Measurements from ENCODE around the gene FEN1.

The FEN1 gene

GRCh38 chr11:61779666-61780525 lies 12.8 kb upstream of the FEN1 start:
- Histone ChIP-seq H4K8ac (ENCODE audit: low read depth, low read length) (no peak overlapping the region), H3K4me1 (ENCODE audit: control insufficient read depth in 1 of 2, insufficient read depth in 2 of 2, low read length in 2 of 2) (peaks cover 25 to 34% of the 10 kb centered on the region in 2 experiments), H3K9me3 (ENCODE audit: insufficient read depth, low read depth, low read length) (peaks cover 5% of the 10 kb centered on the region), H3K4ac (ENCODE audit: low read depth, low read length) (no peak overlapping the region), H3K27ac (ENCODE audit: low read depth, low read length) (no peak overlapping the region), H3K4me3 (ENCODE audit: low read depth, low read length) (no peak overlapping the region), H3K79me1 (ENCODE audit: low read length) (no peaks in the 10 kb centered on the region), H2BK5ac (ENCODE audit: low read depth, low read length, poor library complexity) (no peak overlapping the region), H3K18ac (ENCODE audit: low read length) (no peak overlapping the region), H2BK120ac (ENCODE audit: insufficient read depth, low read length, poor library complexity) (no peak overlapping the region), H4K12ac (ENCODE audit: low read depth, low read length) (no peak overlapping the region), H4K91ac (ENCODE audit: low read depth, low read length) (peak overlapping the region; percentile 17), H3K27me3 (ENCODE audit: insufficient read depth, low read length) (no peaks in the 10 kb centered on the region), H2AFZ (ENCODE audit: insufficient read depth, low read length, poor library complexity) (no peak overlapping the region), H2BK12ac (ENCODE audit: low read length) (peak overlapping the region; percentile 10), H3K4me2 (ENCODE audit: low read length) (no peak overlapping the region), H3K79me2 (ENCODE audit: control insufficient read depth, insufficient read depth, low read length, poor library complexity) (peaks cover 2% of the 10 kb centered on the region), H3K14ac (ENCODE audit: low read length) (peak overlapping the region; percentile 7), H2AK5ac (ENCODE audit: low read length) (peak overlapping the region; percentile 27), H3K36me3 (ENCODE audit: control insufficient read depth in 1 of 2, insufficient read depth in 2 of 2, low read length in 2 of 2) (peaks cover 21 to 23% of the 10 kb centered on the region in 2 experiments), H3K23ac (ENCODE audit: low read length) (no peak overlapping the region), H3K9ac (ENCODE audit: low read length) (no peak overlapping the region)
- no peak for DNase-seq
- no CpG with 5 or more reads among the region's 14 CpGs for WGBS (ENCODE audit: extremely low coverage, insufficient coverage, insufficient read length)

- H3K4me2 ChIP-seq (ENCODE audit: low read length) = no peak overlapping the region
- H3K23ac ChIP-seq (ENCODE audit: low read length) = no peak overlapping the region
- peak overlapping the region; percentile 0 for H3K4ac ChIP-seq (ENCODE audit: low read depth, low read length)
- peaks cover 7% of the 10 kb centered on the region for H3K9me3 ChIP-seq (ENCODE audit: insufficient read depth, low read depth, low read length)
- H3K79me2 ChIP-seq (ENCODE audit: control insufficient read depth, insufficient read depth, low read length, poor library complexity) = peaks cover 2% of the 10 kb centered on the region
- no peak overlapping the region for H3K18ac ChIP-seq (ENCODE audit: low read length)
- H3K4me3 ChIP-seq (ENCODE audit: low read depth, low read length) = no peak overlapping the region
- H2BK12ac ChIP-seq (ENCODE audit: low read length) = peak overlapping the region; percentile 10
- peaks cover 29 to 30% of the 10 kb centered on the region in 2 experiments for H3K36me3 ChIP-seq (ENCODE audit: control insufficient read depth in 1 of 2, insufficient read depth in 2 of 2, low read length in 2 of 2)
- H3K9ac ChIP-seq (ENCODE audit: low read length) = no peak overlapping the region
- H4K12ac ChIP-seq (ENCODE audit: low read depth, low read length) = no peak overlapping the region
- no peaks in the 10 kb centered on the region for H3K79me1 ChIP-seq (ENCODE audit: low read length)
- peak overlapping the region; percentile 4 for H3K14ac ChIP-seq (ENCODE audit: low read length)
- peak overlapping the region; percentile 1 for H2AFZ ChIP-seq (ENCODE audit: insufficient read depth, low read length, poor library complexity)
- peak overlapping the region; percentile 0 for H2AK5ac ChIP-seq (ENCODE audit: low read length)
- H3K27ac ChIP-seq (ENCODE audit: low read depth, low read length) = no peak overlapping the region
- H3K4me1 ChIP-seq (ENCODE audit: control insufficient read depth in 1 of 2, insufficient read depth in 2 of 2, low read length in 2 of 2) = peaks cover 25 to 34% of the 10 kb centered on the region in 2 experiments
- no peaks in the 10 kb centered on the region for H3K27me3 ChIP-seq (ENCODE audit: insufficient read depth, low read length)
- peak overlapping the region; percentile 10 for H4K8ac ChIP-seq (ENCODE audit: low read depth, low read length)
- no peak overlapping the region for H2BK120ac ChIP-seq (ENCODE audit: insufficient read depth, low read length, poor library complexity)
- H2BK5ac ChIP-seq (ENCODE audit: low read depth, low read length, poor library complexity) = no peak overlapping the region
- H4K91ac ChIP-seq (ENCODE audit: low read depth, low read length) = peak overlapping the region; percentile 17
- no peak for DNase-seq
- no CpG with 5 or more reads among the region's 9 CpGs for WGBS (ENCODE audit: extremely low coverage, insufficient coverage, insufficient read length)
Observed at GRCh38 chr11:61780581-61781162, 12.0 kb upstream of the FEN1 start.

- H3K4me3 ChIP-seq (ENCODE audit: low read depth, low read length) = no peak overlapping the region
- no peak overlapping the region for H3K4me2 ChIP-seq (ENCODE audit: low read length)
- H4K91ac ChIP-seq (ENCODE audit: low read depth, low read length) = no peak overlapping the region
- H3K79me1 ChIP-seq (ENCODE audit: low read length) = no peaks in the 10 kb centered on the region
- H3K23ac ChIP-seq (ENCODE audit: low read length) = no peak overlapping the region
- H3K4me1 ChIP-seq (ENCODE audit: control insufficient read depth in 1 of 2, insufficient read depth in 2 of 2, low read length in 2 of 2) = peaks cover 25 to 34% of the 10 kb centered on the region in 2 experiments
- H3K4ac ChIP-seq (ENCODE audit: low read depth, low read length) = no peak overlapping the region
- H3K14ac ChIP-seq (ENCODE audit: low read length) = no peak overlapping the region
- peak overlapping the region; percentile 40 for H2AK5ac ChIP-seq (ENCODE audit: low read length)
- no CpG with 5 or more reads among the region's 5 CpGs for WGBS (ENCODE audit: extremely low coverage, insufficient coverage, insufficient read length)
- no peak overlapping the region for H3K18ac ChIP-seq (ENCODE audit: low read length)
- H3K79me2 ChIP-seq (ENCODE audit: control insufficient read depth, insufficient read depth, low read length, poor library complexity) = peaks cover 2% of the 10 kb centered on the region
- H4K8ac ChIP-seq (ENCODE audit: low read depth, low read length) = no peak overlapping the region
- H3K27me3 ChIP-seq (ENCODE audit: insufficient read depth, low read length) = no peaks in the 10 kb centered on the region
- H2BK5ac ChIP-seq (ENCODE audit: low read depth, low read length, poor library complexity) = no peak overlapping the region
- no peak for DNase-seq
- H2BK12ac ChIP-seq (ENCODE audit: low read length) = no peak overlapping the region
- H3K9ac ChIP-seq (ENCODE audit: low read length) = no peak overlapping the region
- peaks cover 38 to 40% of the 10 kb centered on the region in 2 experiments for H3K36me3 ChIP-seq (ENCODE audit: control insufficient read depth in 1 of 2, insufficient read depth in 2 of 2, low read length in 2 of 2)
- H3K27ac ChIP-seq (ENCODE audit: low read depth, low read length) = no peak overlapping the region
- H2AFZ ChIP-seq (ENCODE audit: insufficient read depth, low read length, poor library complexity) = no peak overlapping the region
- H3K9me3 ChIP-seq (ENCODE audit: insufficient read depth, low read depth, low read length) = peaks cover 7% of the 10 kb centered on the region
- no peak overlapping the region for H4K12ac ChIP-seq (ENCODE audit: low read depth, low read length)
- H2BK120ac ChIP-seq (ENCODE audit: insufficient read depth, low read length, poor library complexity) = peak overlapping the region; percentile 8
Observed at GRCh38 chr11:61781585-61781984, 11.1 kb upstream of the FEN1 start.

- DNase-seq = no peak
- Histone ChIP-seq H3K14ac (ENCODE audit: low read length) (no peak overlapping the region), H3K79me1 (ENCODE audit: low read length) (no peaks in the 10 kb centered on the region), H4K12ac (ENCODE audit: low read depth, low read length) (no peak overlapping the region), H2BK5ac (ENCODE audit: low read depth, low read length, poor library complexity) (no peak overlapping the region), H3K36me3 (ENCODE audit: control insufficient read depth in 1 of 2, insufficient read depth in 2 of 2, low read length in 2 of 2) (peaks cover 40 to 47% of the 10 kb centered on the region in 2 experiments), H3K27ac (ENCODE audit: low read depth, low read length) (no peak overlapping the region), H3K4me3 (ENCODE audit: low read depth, low read length) (no peak overlapping the region), H3K4me2 (ENCODE audit: low read length) (no peak overlapping the region), H2AK5ac (ENCODE audit: low read length) (no peak overlapping the region), H3K9me3 (ENCODE audit: insufficient read depth, low read depth, low read length) (peaks cover 7% of the 10 kb centered on the region), H2AFZ (ENCODE audit: insufficient read depth, low read length, poor library complexity) (no peak overlapping the region), H3K9ac (ENCODE audit: low read length) (no peak overlapping the region), H3K79me2 (ENCODE audit: control insufficient read depth, insufficient read depth, low read length, poor library complexity) (peaks cover 2% of the 10 kb centered on the region), H4K91ac (ENCODE audit: low read depth, low read length) (no peak overlapping the region), H3K18ac (ENCODE audit: low read length) (no peak overlapping the region), H2BK12ac (ENCODE audit: low read length) (no peak overlapping the region), H4K8ac (ENCODE audit: low read depth, low read length) (no peak overlapping the region), H3K27me3 (ENCODE audit: insufficient read depth, low read length) (no peaks in the 10 kb centered on the region), H3K4ac (ENCODE audit: low read depth, low read length) (no peak overlapping the region), H3K4me1 (ENCODE audit: control insufficient read depth in 1 of 2, insufficient read depth in 2 of 2, low read length in 2 of 2) (peaks cover 25 to 34% of the 10 kb centered on the region in 2 experiments), H3K23ac (ENCODE audit: low read length) (no peak overlapping the region), H2BK120ac (ENCODE audit: insufficient read depth, low read length, poor library complexity) (no peak overlapping the region)
- WGBS (ENCODE audit: extremely low coverage, insufficient coverage, insufficient read length) = no CpG with 5 or more reads among the region's 3 CpGs
Observed at GRCh38 chr11:61782299-61782698, 10.4 kb upstream of the FEN1 start.
